ENCODE data around the gene SLCO4C1.
A peak's percentile ranks its signal among the peaks of the same experiment; 100 is the strongest.

The SLCO4C1 gene

DNA sequence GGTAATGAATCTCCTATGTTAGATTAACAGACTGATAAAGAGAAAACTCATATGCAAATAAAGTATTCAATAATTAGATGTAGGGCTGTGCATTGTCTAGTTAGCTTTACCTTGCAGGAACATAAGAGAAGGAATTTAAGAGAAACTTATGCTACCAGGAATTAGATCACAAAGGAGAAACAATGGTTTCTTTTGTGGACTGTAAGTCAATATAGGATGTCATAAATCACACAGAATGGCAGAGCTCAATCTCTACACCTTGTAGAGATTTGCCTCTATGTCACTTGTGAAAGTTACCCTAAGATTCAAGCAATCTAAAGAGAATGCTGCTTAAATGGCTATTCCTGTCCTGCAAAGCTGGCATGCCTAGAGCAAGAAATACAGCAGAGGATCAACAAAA is 26.0 kb downstream of the SLCO4C1 start:
- no peak for DNase-seq (ENCODE audit: low spot score)

DNA sequence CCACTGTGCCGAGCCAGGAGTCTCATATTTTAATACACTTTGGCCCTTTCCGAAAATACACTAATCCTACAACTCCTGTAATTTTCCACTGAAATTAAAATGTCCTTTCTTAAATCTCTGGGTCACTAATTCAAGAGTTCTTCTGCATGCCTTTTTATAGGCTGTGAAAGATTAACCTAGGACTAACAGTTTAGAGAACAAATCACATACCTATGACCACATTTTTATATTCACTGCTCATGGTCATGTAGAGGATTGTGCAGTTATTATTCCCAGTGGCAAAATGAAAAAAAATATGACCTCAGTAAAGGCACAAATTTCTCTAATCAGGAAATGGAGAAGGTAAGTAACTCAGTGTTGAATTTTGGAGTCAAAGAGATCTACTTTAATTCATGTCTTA is 33.4 kb downstream of the SLCO4C1 start:
- DNase-seq (ENCODE audit: low spot score): no peak

DNA sequence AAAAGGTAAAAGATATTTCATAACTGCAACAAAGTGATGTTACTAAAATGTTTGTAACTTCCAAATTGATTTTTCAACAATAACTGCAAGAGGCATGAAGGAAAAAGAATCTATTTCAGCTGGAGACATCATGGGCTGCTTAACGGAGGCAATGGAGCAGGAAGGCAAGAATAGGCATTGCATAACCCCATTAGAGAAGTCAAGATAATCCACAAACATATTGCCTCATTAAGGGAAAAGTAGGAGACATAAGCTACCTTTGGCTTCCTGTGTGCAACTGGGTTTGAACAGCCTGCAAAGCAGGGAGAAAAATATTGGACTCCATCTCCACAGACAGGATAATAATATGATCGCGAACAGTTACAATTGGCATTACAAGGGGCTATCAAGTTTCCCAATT is 46.7 kb downstream of the SLCO4C1 start:
- DNase-seq (ENCODE audit: low spot score): no peak

GRCh38 chr5:102243213-102243612 is 52.9 kb downstream of the SLCO4C1 start:
- DNase-seq (ENCODE audit: low spot score): no peak

DNA sequence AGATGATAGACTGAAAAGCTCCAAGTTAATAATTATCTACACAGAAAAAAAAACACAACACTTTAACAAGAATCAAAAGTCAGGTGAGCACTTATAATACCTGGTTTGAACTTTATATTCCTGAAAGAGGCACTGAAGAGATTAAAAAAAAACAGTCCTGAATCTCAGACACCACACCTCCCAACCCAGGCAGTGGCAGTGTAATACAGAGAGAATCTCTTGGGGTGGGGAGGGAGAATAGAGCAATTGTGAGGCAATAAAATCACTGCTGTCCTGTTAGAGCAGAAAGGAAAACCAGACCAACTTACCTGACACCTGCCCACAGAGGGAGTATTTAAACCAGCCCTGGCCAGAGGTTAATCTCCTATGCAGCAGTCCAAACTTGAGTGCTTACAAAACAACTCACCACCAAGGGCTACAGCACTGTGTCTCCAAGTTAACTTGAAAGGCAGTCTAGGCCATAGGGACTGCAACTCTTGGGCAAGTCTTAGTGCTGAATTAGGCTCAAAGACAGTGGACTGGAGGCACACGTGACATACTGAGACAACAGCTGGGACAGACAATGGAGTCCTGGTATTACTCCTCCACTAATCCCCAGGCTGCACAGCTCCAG is 54.2 kb downstream of the SLCO4C1 start:
- DNase-seq (ENCODE audit: low spot score): no peak

DNA sequence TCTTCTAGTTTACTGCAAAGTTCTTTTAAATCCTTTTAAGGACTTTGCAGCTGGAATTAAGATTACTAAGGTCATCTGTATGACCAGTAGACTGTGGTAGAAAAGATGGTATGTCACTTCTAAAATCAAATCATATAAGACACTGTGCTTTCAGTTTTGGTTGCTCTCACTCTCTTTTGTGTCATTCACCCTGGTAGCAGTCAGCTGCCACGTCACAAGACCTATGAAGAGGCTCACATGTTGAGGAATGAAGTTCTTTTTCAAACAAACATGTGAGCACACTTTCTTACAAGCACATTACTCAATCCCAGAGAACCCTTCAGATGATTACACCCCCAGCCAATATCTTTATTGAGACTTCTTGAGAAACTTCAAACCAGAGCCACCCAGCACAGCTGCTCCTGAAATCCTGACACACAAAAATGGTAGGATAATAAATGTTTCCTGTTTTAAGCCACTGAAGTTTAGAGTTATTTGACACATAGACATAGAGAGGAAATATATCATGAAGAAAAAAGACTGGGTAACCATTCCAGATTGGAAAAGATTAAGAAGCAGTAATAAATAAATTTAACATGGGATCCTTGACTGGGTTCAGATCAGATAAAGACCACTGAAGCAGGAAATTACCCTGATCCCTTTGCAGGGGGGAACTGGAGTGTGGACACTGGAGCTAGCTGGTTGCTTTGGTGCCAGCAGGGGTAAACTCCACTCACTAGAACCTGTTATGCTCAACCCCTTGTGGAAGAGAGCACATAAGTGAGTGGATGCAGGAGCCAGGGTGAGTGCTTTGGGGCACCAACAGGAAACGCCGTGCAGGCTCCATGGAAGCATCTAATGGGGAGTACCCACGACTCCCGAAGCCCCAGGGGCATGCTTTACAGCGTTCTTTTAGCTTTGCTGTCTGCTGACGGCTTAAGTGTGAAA is 64.1 kb downstream of the SLCO4C1 start:
- peak; percentile 1 for DNase-seq (ENCODE audit: low spot score)

GRCh38 chr5:102229685-102230084 is 66.4 kb downstream of the SLCO4C1 start:
- no peak for DNase-seq (ENCODE audit: low spot score)

DNA sequence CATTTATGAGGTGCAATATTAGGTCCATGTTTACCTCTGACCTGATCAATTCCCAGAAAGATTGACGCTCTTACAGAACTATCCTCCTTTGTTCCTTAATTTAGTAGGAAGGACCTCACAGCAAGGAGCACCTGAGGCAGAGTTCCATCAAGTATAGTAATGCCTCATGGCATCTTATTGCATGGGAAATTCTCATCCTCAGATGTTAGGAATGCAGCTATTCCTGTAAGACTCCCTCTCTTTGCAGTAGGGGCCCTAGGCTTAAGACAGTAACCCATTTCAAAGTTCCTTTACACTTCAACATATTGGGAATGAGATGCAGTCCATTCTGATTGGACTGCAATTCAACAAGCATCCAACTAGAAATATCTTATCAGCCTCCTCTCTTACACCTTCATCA is 69.8 kb downstream of the SLCO4C1 start:
- DNase-seq (ENCODE audit: low spot score): no peak

DNA sequence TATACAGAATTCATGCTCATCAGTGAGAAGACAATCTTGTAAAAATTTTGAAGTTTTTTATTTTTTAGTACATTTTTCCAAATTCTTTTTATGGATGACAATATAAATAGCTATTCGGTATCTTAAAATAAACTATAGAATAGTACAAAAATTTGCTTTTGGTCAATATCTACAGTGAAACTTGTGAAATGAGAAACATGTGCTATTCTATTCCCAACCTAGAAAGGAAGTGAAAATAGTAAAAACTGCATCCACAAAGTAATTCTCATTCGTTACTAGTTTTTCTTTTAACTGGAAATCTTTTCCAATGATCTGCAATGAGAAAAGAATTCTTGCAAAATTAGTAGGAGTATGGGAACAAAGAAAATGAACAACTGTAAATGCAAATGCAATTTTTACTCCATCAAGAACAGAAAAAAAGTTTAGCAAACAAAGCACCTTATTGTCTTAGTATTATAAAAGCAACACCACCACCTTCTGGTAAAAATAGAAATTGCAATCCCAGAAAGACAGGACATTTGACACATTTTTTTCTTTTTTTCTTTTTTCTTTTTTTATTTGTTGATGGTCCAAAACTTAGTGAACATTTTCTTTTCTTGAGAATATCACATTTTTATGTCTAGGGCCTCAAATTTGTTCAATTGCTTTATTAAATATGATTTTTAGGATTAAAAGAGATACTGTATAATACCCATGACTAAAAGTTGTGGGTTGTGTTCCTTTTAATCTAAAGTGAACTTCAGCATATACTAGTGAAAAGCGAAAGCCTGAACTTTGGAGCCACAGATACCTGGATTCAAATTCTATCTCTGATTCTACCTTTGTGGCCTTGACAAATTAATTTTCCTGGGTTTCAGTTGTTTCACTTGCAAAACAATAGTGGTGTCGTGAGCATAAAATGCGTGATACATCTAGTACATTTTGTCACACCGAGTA is 72.3 kb downstream of the SLCO4C1 start:
- DNase-seq (ENCODE audit: low spot score): peak; percentile 13

GRCh38 chr5:102222772-102223171 is 73.3 kb downstream of the SLCO4C1 start:
- no peak for DNase-seq (ENCODE audit: low spot score)

DNA sequence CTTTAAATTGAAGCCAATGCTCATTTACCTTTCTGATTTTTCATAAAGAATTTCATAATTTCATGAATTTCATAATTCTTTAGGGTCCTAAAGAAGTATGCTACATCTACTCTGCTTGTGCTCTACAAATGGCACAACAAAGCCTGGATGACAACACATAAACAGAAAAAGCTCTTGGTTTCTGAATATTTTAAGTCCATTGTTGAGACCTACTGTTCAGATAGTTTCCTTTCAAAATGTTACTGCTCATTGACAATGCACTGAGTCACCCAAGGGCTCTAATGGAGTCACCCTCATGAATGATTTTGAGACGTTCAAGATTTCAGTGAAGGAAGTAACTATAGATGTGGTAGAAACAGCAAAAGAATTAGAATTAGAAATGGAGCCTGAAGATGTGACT is 74.1 kb downstream of the SLCO4C1 start:
- no peak for DNase-seq (ENCODE audit: low spot score)

DNA sequence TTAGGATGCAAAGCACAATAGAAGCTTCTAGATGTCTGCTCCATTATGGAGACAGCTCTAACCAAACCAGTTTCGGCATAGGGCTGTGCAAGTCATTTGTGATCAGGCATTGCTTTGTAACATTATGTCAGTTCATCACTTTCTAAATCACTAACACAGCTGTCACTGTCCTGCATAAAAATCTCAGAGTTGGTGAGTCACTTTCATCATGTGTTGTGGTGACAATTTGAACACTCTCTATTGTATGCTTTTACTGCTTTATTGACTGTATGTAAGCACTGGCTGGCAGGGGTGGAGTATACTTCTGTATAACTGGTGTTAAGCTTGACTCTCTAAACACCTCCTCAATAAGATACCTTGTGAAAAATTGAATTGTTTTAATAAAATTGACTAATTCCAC is 77.9 kb downstream of the SLCO4C1 start:
- DNase-seq (ENCODE audit: low spot score): no peak

DNA sequence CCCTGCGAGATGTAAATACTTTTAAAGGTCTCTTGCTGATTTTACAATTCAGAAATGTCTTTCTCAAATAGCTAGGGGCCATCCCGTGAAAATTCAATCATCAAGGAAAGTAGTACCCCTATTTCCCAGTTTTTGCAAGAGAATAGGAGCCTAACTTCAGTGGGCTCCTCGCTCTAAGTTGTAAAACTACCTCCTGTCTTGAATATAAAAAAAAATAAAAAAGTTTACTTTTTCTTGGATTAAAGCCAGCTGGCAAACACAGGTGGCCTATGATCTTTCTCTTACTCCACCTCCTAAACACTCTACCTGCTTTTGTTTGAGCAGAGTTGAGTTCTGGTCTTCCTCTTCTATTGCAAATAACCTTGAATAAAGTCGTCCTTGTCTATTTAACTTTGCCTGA is 79.4 kb downstream of the SLCO4C1 start:
- no peak for DNase-seq (ENCODE audit: low spot score)

DNA sequence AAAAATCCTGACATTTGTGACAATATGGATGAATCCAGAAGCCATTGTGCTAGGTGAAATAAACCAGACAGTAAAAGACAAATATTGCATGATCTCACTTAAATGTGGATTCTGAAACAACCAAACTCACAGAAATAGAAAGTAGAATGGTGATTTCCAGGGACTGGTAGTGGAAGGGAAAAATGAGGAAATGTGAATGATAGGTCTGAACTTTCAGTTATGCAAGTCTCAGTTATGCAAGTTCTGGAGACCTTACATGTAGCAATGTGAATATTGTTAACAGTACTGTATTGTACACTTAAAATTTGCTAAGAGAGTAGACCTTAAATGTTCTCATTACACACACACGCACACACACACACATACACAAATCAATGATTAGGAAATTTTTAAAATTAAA is 84.9 kb downstream of the SLCO4C1 start:
- no peak for DNase-seq (ENCODE audit: low spot score)

GRCh38 chr5:102200861-102201260 is 95.2 kb downstream of the SLCO4C1 start:
- DNase-seq (ENCODE audit: low spot score): no peak

GRCh38 chr5:102196481-102196880 is 99.6 kb downstream of the SLCO4C1 start:
- no peak for DNase-seq (ENCODE audit: low spot score)

Data from COLO829 (cell line).